Keratinocyte (primary cell): ENCODE data around the gene RHOF.

Experiments used
- CTCF ChIP-seq, 3 experiments: IDR thresholded peaks in 1 of 3; conservative IDR thresholded peaks in 1 of 3; optimal IDR thresholded peaks in 1 of 3; 2 replicates in 2 of 3; 3 replicates in 1 of 3; pipeline versions ENCODE3 to v1.5.1; 2011; ENCODE audit warnings: low read length in 3 of 3, mild to moderate bottlenecking in 3 of 3, moderate library complexity in 2 of 3, control low read depth in 1 of 3, inconsistent platforms in 1 of 3; ENCODE audit not compliant: insufficient read depth in 2 of 3; ENCODE audit errors: extremely low read depth in 1 of 3
- EZH2 ChIP-seq: IDR thresholded peaks from one replicate; pipeline ENCODE4 v1.6.1; 2012; ENCODE audit warnings: inconsistent platforms, mild to moderate bottlenecking, low read length, moderate library complexity

GRCh38 chr12:121819212-121819949 lies 25.9 kb upstream of the RHOF start:
- TF ChIP-seq CTCF (optimal IDR thresholded peaks at IDR 0.05 in 1 of 3, IDR thresholded peaks at IDR 0.05 in 1 of 3, conservative IDR thresholded peaks at IDR 0.05 in 1 of 3; ENCODE audit: extremely low read depth in 1 of 3, insufficient read depth in 2 of 3, low read length in 3 of 3) (no peak), EZH2 (no peak)
